Measurements from ENCODE around the gene SMIM1. TPM values are rescaled to one million over a fixed set of nuclear protein-coding genes. Genes with fewer than 3 reads are reported as not detected.

The SMIM1 gene
- total and polyA plus RNA-seq, 2 experiments from 2014 or later = 3.2 to 7.2 TPM

DNA sequence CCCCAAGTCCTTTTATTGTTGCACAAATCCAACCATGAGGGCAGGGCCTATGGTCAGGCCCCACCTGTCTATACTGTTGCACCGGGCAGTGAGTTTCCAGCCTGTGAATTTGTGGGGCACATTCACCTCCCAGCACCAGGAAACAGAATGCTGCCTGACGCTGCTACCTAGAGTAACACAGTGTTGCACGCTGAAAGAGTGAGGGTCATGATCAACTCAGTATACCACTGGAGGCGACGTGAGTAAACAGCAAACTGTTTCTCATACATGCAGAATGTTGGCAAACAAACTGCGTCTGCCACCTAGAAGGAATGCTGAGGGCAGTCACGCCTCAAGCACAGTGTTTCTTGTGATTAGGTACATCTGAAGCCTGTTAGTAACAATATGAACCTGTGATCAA is 37.1 kb downstream of the SMIM1 start:
- H3K36me3 Mint-ChIP-seq (ENCODE audit: low read depth) = peaks cover 11% of the 10 kb centered on the region
- H3K27me3 ChIP-seq (ENCODE audit: insufficient read depth) = no peaks in the 10 kb centered on the region
- H3K9me3 Mint-ChIP-seq = peaks cover 50% of the 10 kb centered on the region
- TF ChIP-seq ZNF462 (CRISPR knock-in tag; IDR thresholded peaks at IDR 0.05) (no peak), EZH2 (IDR thresholded peaks at IDR 0.05; ENCODE audit: low read depth, unreplicated experiment) (no peak), REST (IDR thresholded peaks at IDR 0.05; ENCODE audit: unreplicated experiment) (no peak), STAT1 (IDR thresholded peaks at IDR 0.05; ENCODE audit: unreplicated experiment) (no peak), ZNF114 (CRISPR knock-in tag; IDR thresholded peaks at IDR 0.05) (no peak), ETS1 (IDR thresholded peaks at IDR 0.05) (no peak), POLR2AphosphoS5 (IDR thresholded peaks at IDR 0.05; ENCODE audit: low read depth) (no peak), JUNB (IDR thresholded peaks at IDR 0.05; ENCODE audit: unreplicated experiment) (no peak), ZNF331 (CRISPR knock-in tag; IDR thresholded peaks at IDR 0.05; ENCODE audit: low read depth) (no peak), EZH2phosphoT487 (IDR thresholded peaks at IDR 0.05; ENCODE audit: unreplicated experiment) (no peak), CREB1 (CRISPR knock-in tag; IDR thresholded peaks at IDR 0.05; ENCODE audit: low read depth) (no peak), NANOG (IDR thresholded peaks at IDR 0.05; ENCODE audit: borderline replicate concordance) (no peak)
- TF ChIP-seq, protein P1, sequence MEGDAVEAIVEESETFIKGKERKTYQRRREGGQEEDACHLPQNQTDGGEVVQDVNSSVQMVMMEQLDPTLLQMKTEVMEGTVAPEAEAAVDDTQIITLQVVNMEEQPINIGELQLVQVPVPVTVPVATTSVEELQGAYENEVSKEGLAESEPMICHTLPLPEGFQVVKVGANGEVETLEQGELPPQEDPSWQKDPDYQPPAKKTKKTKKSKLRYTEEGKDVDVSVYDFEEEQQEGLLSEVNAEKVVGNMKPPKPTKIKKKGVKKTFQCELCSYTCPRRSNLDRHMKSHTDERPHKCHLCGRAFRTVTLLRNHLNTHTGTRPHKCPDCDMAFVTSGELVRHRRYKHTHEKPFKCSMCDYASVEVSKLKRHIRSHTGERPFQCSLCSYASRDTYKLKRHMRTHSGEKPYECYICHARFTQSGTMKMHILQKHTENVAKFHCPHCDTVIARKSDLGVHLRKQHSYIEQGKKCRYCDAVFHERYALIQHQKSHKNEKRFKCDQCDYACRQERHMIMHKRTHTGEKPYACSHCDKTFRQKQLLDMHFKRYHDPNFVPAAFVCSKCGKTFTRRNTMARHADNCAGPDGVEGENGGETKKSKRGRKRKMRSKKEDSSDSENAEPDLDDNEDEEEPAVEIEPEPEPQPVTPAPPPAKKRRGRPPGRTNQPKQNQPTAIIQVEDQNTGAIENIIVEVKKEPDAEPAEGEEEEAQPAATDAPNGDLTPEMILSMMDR (conservative IDR thresholded peaks at IDR 0.05; ENCODE audit: low read depth in 2 of 2) = no peak
- no peak overlapping the region for H3K27ac Mint-ChIP-seq
- ATAC-seq = no peak
- no peak overlapping the region for H3K4me3 Mint-ChIP-seq
- DNase-seq (ENCODE audit: low spot score) = no peak
- no peak overlapping the region for H3K4me2 ChIP-seq
- H3K9me2 ChIP-seq (ENCODE audit: insufficient read depth) = no peaks in the 10 kb centered on the region
- H3K36me3 ChIP-seq (ENCODE audit: insufficient read depth) = no peaks in the 10 kb centered on the region
- H4K20me1 ChIP-seq (replicated peaks; ENCODE audit: insufficient read depth) = no peaks in the 10 kb centered on the region
- H3K27ac ChIP-seq (ENCODE audit: low read depth) = no peak overlapping the region
- no peaks in the 10 kb centered on the region for H3F3A ChIP-seq (replicated peaks; ENCODE audit: low read depth)
- no peaks in the 10 kb centered on the region for H3K4me1 ChIP-seq (ENCODE audit: insufficient read depth)
- peaks cover 6% of the 10 kb centered on the region for H3K4me1 Mint-ChIP-seq
- H3K79me2 ChIP-seq (replicated peaks; ENCODE audit: insufficient read depth) = no peaks in the 10 kb centered on the region
- no peak overlapping the region for H2AFZ ChIP-seq
- H3K4me3 ChIP-seq = no peak overlapping the region
- peaks cover under 1% of the 10 kb centered on the region for H3K27me3 Mint-ChIP-seq (ENCODE audit: insufficient read depth, low read depth, poor library complexity)

Data from GM23338 (cell line).